Lower leg skin (tissue), 3 donors: ENCODE measurements around the gene PPP1CC.

Experiments
- CTCF ChIP-seq, 3 donors: fragments of 450-650 bp; IDR thresholded peaks; one replicate each; pipeline ENCODE4 v1.5.1; 2016; ENCODE audit warnings: antibody characterized with exemption in 3 of 3, mild to moderate bottlenecking in 3 of 3, moderate library complexity in 2 of 3
- POLR2A ChIP-seq, 2 donors: fragments of 450-650 bp; IDR thresholded peaks; one replicate each; pipeline ENCODE4 v1.6.1; 2016 to 2017; ENCODE audit warnings: antibody characterized with exemption in 2 of 2, mild to moderate bottlenecking in 1 of 2, moderate library complexity in 1 of 2

GRCh38 chr12:110782094-110782493 is 39.4 kb upstream of the PPP1CC start:
- no peak for TF ChIP-seq CTCF (IDR thresholded peaks at IDR 0.05)
- TF ChIP-seq POLR2A (IDR thresholded peaks at IDR 0.05): no peak
